Activated CD8-positive, alpha-beta memory T cell treated with anti-CD3 and anti-CD28 coated beads, Interleukin-2, amount 50 U/mL, for 48 hours (primary cell): Measurements from ENCODE around the gene DOCK2.
"Not testable (repeated sequence)": the region's sequence is repeated elsewhere in the genome, so short reads cannot be mapped to it uniquely, and the experiment has no call there.

ENCODE experiments used
- DNase-seq: peaks from one replicate; pipeline ENCODE4 v3.0.0-alpha.2; 2020

Gene DOCK2

GRCh38 chr5:169832845-169833244 is 195.8 kb downstream of the DOCK2 start:
- DNase-seq: no peak

- DNase-seq: not testable (repeated sequence)
Measured at GRCh38 chr5:169833681-169834292, 196.7 kb downstream of the DOCK2 start.

- DNase-seq: not testable (repeated sequence)
Measured at GRCh38 chr5:169834540-169834939, 197.5 kb downstream of the DOCK2 start.

- DNase-seq: no peak
Measured at GRCh38 chr5:169836835-169837536, 199.9 kb downstream of the DOCK2 start.

GRCh38 chr5:169837686-169838085 is 200.6 kb downstream of the DOCK2 start:
- no peak for DNase-seq

GRCh38 chr5:169838688-169839087 is 201.6 kb downstream of the DOCK2 start:
- no peak for DNase-seq

GRCh38 chr5:169840405-169840804 is 203.3 kb downstream of the DOCK2 start:
- DNase-seq: no peak

- no peak for DNase-seq
Measured at GRCh38 chr5:169842699-169843098, 205.6 kb downstream of the DOCK2 start.

- DNase-seq: no peak
Measured at GRCh38 chr5:169847519-169847918, 210.4 kb downstream of the DOCK2 start.

- DNase-seq: no peak
Measured at GRCh38 chr5:169848271-169848670, 211.2 kb downstream of the DOCK2 start.

GRCh38 chr5:169848792-169849191 is 211.7 kb downstream of the DOCK2 start:
- DNase-seq: no peak

GRCh38 chr5:169850409-169850808 is 213.3 kb downstream of the DOCK2 start:
- DNase-seq: no peak

- DNase-seq: no peak
Measured at GRCh38 chr5:169851321-169851850, 214.3 kb downstream of the DOCK2 start.

GRCh38 chr5:169856571-169856970 is 219.5 kb downstream of the DOCK2 start:
- no peak for DNase-seq

GRCh38 chr5:169860585-169860984 is 223.5 kb downstream of the DOCK2 start:
- DNase-seq: no peak

GRCh38 chr5:169861433-169861832 is 224.4 kb downstream of the DOCK2 start:
- no peak for DNase-seq

- no peak for DNase-seq
Measured at GRCh38 chr5:169861934-169862333, 224.9 kb downstream of the DOCK2 start.

- no peak for DNase-seq
Measured at GRCh38 chr5:169862391-169862811, 225.3 kb downstream of the DOCK2 start.

- no peak for DNase-seq
Measured at GRCh38 chr5:169864483-169864882, 227.4 kb downstream of the DOCK2 start.

- no peak for DNase-seq
Measured at GRCh38 chr5:169867347-169867746, 230.3 kb downstream of the DOCK2 start.

GRCh38 chr5:169869066-169869465 is 232.0 kb downstream of the DOCK2 start:
- no peak for DNase-seq

- DNase-seq: no peak
Measured at GRCh38 chr5:169870211-169870610, 233.1 kb downstream of the DOCK2 start.

GRCh38 chr5:169871826-169872490 is 234.9 kb downstream of the DOCK2 start:
- no peak for DNase-seq

- DNase-seq: no peak
Measured at GRCh38 chr5:169873642-169874041, 236.6 kb downstream of the DOCK2 start.
